DMS153 treated with DMSO at 0.1 percent for 48 hours (cell line): ENCODE data around the gene IL4R.

Source experiments
- DNase-seq: peaks from one replicate; lab custom pipeline; 2025; ENCODE audit not compliant: unreplicated experiment; lab: John Stamatoyannopoulos, UW

Gene IL4R

DNA sequence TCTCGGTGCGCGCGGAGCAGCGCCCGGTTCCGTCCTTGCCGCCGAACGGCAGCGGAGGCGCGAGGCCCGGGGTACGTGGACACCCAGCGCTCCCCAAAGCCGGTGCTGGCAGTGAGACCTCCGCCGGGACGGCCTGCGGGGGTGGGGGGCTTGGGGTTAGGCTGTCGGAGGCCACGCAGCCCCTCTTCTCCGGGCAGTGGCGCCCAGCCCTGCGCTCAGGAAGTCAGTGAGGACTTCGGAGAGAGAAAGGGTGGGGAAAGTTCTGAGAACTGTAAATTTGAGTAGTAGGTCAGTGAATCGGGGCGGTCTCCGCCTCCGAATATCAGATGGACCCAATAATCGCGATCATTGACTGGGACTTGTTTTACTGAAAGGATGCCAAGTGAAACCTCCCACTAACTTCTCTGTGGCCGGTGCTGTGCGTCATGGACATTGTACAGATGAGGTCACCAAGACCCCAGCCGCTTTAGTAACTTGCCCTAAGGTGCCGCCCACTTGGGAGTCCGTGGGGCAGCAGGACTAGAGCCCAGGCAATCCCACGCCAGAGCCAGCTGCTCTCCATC lies 468 bp downstream of the IL4R start:
- no peak for DNase-seq

DNA sequence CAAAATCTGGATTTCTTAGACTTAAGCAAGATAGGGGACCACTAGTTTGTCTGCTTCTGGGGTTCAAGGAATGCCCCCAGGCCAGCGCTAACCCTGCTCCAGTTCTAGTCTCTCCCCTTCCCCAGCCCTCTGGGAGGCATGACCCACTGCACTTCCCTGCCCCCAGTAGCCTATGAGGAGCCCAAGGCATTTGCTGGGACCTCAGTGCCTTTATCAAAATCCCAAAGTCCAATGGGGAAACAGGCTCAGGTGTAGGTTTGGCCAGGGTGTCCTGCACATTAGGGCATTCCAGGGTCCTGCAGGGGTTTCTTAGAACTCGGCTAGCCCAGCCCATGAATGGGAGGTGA lies 1.2 kb downstream of the IL4R start:
- no peak for DNase-seq

DNA sequence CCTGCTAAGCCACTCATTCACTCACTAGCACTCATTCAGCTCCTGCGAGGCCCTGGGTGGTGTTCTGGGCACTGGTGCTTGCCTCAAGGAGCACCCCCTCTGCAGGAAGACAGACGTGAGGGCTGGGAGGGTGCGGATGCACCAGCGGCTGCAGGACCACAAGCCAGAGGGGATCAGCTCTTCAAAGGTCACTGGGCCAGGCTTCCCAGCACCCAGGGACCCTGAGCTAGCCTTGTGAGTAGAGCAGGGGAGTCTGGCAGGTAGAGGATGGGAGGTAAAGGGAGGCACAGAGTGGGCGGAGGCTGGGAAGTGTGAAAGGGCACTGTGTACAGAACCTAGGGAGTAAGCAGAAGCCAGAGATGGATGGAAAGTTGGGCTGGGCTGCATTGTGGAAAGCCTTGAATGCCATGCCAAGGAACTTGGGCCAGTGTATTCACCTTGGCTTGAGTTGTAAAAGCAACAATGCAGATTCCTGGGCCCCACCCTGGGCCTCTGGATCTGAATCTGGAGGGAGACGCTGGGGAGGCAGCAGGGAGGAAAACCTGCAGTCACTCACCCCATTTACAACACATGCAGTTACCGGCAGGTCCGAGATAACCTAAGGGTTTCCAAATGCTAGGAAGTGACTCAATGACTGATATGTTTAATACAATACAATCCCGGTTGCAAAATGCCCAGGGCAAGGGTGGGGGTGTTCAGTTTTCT lies 1.7 kb downstream of the IL4R start:
- no peak for DNase-seq

DNA sequence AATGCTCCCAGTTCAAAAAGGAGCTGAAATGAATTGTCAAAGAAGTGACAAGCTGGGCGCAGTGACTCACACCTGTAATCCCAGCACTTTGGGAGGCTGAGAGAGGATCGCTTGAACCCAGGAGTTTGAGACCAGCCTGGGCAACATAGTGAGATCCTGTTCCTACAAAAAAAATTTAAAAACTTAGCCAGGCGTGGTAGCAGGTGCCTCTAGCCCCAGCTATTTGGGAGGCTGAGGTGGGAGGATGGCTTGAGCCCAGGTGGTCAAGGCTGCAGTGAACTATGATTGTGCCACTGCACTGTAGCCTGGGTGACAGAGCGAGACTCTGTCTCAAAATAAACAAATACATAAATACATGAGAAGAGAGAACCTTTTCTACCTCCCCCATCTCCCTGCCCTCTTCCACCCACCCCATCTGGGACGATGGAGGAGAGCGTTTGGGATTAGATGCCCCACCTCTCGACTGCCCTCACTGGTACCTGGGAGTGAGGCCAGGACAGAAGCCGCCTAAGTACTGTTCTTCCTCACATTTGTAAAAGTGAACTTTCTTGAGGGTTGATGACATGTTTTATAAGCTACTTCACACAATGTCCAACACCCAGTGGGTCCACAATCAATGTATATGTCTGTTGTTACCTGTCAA lies 2.4 kb downstream of the IL4R start:
- no peak for DNase-seq

DNA sequence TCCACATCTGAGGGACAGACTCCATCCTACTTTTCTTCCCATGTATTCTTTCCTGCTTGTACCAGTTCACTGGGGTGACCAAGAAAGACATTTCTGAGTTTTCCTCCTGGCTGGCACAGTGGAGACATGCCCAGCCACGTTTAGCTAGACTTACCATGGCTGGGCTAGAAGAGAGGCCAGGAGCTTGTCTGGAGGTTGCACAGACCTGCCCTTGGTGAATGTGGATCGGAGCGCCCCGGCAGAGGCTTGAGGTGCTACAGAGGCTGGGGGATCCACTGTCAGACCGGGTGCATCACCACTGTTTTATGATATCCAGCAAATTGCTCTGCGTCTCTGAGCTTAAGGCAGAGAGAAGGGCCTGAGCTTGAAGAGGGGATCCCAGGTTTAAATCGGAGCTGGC lies 3.5 kb downstream of the IL4R start:
- no peak for DNase-seq

DNA sequence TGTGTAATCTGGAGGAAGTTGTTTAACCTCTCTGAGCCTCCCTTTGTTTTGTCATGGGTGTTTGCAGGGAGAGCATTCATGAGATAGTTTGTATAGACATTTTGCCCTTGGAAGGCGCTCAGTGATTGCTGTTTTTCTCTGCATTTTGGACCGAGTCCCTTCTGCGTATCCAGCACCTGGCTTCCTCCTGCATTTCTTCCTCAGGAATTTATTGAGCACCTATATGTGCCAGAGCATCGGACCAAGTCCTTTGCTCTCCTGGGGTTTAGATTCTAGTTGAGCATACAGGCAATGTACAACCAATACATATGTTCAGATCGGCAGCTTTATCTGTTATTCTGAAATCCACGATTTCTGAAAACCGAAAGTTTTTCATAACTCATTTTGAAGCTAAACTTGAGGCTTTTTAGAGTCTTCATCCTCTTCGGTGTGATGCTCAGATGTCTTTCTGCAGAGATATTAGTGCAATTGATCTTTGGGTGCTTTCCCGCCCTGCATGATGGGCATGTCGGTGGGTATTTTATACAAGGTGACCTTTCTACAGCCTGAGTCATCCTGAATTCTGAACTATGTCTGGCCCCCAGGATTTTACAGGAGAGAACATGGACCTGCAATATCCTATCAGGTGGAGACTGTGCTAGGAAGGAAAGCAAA lies 4.1 kb downstream of the IL4R start:
- DNase-seq: no peak

DNA sequence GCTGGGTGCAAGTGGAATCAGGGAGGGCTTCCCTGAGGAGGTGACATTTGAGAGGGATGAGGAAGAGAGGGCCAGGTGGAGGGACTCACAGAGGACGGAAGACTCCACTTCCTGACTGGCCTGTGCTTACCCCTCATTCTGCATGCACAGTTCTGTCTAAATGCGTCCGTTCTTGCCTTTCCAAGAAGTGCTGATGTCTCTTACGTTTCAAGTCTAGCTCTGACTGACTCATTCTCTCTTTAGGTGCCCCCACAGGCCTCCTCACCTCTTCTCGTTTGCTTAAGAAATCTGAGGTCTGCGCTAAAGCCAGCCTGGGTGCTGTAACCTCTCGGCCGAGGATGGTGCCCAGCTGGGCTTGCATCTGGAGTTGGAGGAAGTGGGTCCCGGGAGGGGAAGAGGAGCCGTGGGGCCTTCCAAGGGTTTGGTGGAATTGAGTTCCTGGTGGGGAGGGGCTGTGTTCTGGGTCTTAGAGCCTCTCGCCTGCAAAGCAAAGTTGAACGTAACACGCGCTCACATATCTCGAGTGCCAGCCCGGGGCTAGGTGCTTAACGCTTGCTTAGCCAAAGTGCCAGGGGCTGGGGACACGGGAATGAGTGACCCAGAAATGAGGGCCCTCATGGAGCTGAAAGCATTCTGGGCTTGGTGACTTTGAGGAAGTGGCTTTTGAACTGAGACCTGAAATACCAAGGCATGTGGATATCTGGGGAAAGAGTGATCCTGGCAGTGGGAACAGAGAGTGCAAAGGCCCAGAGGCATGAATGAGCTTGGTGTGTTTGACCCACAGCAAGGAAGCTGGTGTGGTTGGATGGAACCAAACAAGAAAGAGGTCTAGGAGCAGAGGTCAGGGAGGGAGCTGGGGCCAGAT lies 4.8 kb downstream of the IL4R start:
- no peak for DNase-seq

DNA sequence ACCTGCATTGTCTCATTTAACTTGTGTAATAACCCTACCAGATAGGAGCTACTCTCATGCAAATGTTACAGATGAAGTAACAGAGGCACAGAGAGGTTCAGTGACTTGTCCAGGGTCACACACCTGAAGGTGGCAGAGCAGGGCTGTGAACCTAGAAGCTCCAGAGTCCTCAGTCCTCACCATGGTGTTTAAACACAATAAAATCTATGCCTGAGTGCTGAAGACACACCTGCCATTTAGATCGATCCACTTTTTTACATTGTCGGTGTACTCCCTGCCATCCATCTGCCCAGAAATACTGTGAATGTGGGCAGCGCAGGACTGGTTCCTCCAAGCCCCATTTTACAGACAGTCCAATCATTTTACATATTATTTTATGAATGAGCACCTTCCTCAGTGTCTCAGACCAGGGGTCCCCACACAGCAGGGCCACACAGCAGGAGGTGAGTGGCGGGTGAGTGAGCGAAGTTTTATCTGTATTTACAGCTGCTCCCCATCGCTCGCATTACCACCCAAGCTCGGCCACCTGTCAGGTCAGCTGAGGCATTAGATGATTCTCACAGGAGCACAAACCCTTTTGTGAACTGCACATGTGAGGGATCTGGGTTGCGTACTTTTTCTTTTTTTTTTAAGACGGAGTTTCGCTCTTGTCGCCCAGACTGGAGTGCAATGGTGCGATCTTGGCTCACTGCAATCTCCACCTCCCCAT lies 5.6 kb downstream of the IL4R start:
- no peak for DNase-seq

DNA sequence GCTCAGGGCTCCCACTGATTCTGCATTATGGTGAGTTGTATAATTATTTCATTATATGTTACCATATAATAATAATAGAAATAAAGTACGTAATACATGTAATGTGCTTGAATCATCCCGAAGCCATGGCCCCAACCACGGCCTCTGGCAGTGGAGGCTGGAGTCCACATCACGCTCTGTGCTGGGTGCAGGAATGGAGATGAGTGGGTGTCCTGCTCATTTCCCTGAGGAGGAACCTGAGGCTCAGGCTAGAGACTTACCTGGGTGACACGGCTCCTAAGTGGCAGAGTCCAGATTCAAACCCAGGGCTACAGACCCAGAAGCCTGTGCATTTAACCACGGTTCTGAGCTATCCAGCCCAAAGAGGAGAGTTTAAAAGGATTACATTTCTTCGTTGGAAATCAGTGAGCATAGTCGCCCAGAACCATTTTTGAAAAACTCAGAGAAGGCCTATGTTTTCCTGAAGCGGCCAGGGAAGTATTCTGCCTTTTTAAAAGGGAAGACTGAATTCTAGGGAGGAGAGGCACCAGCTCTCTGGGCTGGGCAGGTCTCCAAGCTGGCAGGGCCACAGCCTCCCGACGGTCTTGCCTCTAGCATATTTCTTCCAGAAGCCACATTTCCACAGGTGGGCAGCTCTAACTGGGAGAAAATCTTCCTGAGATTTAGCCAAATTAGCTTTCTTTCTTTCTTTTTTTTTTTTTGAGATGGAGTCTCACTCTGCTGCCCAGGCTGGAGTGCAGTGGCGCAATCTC lies 6.7 kb downstream of the IL4R start:
- no peak for DNase-seq

DNA sequence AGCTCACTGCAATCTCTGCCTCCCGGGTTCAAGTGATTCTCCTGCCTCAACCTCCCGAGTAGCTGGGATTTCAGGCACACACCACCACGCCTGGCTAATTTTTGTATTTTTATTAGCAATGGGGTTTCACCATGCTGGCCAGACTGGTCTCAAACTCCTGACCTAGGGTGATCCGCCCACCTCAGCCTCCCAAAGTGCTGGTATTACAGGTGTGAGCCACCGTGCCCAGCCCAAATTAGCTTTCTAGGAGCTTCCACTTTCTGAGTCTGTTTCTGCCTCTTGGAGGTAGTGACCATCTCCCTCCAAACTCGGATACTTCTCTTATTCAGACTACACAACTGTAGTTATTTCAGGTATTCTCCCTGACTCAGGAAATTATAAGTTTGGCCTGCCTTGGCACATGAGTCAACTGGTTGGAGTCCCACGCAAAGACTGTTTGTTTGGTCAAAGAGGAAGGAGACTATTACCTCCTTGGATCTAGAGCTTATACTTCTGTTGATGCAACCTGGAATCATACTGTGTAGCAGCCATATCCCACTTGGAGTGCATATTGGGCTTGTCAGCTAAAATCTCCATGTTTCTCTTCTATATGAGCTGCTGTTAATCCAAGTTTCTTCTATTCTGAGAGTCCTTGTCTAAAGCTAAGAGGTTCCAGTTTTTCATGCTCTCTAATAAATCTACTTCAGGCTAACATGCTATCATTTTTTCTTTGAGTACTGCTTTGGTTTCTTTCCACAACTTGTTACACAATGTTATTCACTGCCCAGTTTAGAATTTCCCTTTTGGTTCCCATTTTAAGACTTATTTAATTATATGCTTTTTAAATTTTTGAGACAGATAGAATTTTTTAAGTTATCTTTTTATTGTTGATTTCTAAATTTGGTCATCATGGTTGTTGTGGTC lies 7.5 kb downstream of the IL4R start:
- DNase-seq: no peak

DNA sequence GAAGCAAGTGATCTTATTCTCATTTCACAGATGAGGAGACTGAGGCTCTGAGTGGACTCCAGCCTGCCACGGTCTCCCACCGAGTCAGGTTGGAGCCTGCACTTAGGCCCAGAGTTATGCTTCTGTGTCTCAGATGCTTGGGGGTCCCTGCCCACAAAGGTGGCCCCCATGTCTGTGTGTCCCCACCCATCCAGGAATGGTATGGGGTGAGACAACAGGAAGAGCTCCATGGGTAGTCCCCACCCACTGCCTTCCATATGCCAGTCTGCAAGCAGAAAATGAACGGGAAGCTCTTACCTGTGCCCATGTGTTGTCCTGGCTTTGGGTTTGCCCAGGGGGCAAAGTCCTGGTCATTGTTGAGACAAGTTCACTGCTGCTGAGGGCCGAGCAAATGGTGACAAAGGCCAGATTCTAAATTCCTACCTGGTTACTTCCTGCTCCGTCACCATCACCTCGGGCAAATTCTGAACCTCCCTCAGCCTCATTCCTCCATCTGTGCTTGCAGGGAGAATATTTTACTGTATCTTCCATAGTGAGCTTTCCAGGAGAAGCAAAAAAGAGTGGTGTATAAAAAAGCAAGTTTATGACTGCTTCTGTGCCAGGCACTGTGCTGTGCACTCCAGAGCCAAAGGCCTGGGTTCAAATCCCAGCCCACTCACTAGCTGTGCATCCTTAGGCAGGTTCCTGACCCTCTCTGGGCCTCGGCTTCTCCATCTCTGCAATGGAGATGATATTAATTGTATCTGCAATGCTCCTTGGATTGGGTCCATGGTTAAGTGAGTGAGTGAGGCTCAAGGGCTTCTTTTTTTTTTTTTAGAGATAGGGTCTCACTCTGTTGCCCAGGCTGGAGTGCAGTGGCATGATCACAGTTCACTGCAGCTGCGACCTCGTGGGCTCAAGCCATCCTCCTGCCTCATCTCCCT lies 9.3 kb downstream of the IL4R start:
- no peak for DNase-seq

DNA sequence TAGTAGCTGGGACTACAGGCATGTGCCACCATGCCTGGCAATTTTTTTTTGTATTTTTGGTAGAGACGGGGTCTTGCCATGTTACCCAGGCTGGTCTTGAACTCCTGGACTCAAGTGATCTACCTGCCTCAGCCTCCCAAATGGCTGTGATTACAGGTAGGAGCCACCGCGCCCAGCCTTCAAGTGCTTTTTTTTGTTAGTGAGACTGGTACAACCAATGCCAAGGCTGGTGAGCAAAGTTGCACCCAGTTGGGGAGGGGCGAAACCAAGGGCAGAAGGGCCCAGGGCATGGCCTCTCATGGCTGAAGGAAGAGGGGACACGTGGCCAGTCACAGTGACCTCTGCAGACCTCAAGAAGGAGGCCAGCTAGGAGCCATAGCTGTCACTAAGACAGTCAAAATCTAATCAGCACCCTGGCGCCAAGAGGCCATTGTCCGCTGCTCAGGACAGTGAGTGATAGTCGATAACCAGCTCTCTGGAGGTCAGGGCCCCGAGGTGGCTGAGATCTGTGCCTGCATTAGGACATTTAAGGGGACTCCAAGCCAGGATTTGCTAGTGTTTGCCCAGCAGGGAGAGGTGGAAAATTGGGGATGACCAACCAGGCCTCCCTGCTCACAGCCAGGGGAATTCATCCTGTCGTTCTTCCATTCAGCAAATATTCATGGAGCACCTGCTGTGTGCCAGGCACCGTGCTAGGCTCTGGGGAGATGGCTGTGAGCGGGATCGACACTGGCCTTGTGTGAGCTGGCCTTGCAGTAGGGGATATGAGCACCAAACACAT lies 10.2 kb downstream of the IL4R start:
- DNase-seq: no peak

DNA sequence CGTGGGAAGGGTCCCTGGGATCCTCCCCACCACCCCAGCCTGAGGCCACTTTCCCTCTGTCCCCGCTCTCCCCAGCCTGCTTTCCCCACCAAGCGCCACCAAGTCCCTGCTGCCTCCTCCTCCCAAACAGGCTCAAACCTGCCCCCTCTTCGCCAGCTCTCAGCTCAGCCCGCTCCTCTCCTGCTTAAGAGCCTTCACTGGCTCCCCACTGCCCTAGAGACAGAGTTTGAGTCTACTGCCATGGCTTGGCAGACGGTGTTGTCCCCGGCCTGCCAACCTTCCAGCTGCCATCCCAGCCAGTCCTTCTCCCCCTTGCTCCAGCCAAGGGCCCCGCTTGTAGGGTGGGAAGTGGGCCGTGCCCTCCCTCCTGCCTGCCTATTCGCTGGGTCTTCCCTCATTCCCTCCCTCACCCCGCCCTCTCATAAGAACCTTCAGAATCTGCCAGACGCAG lies 11.1 kb downstream of the IL4R start:
- no peak for DNase-seq

DNA sequence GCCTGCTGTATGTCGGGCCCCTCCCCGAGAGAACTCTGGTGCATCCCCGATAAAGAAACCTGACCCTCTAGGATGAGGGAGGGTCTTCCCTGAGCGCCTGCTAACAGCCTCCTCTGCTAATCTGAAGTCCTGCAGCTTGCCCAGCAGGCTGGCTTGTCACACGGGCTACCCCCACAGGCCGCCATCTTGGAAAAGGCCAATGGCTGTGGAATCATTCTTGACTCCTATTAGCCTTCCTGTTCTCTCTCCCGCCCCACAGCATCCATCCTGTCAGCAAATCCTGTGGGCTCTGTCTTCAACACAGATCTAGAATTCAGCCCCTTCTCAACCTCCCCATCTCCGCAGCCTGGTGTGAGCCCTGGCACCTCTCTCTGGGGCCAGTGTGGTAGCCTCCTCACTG lies 12.0 kb downstream of the IL4R start:
- no peak for DNase-seq

DNA sequence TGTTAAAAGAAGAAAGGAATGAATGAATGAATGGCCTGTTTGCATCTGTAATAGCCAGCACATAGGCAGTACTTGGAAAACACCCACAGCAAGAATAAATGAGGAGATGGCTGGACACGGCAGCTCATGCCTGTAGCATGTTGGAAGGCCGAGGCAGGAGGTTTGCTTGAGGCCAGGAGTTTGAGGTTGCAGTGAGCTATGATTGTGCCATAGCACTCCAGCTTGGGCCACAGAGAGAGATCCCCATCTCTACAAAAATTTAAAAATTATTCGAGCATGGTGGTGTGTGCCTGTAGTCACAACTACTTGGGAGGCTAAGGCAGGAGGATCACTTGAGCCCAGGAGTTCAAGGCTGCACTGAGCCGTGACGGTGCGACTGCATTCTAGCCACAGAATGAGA lies 12.5 kb downstream of the IL4R start:
- DNase-seq: no peak

DNA sequence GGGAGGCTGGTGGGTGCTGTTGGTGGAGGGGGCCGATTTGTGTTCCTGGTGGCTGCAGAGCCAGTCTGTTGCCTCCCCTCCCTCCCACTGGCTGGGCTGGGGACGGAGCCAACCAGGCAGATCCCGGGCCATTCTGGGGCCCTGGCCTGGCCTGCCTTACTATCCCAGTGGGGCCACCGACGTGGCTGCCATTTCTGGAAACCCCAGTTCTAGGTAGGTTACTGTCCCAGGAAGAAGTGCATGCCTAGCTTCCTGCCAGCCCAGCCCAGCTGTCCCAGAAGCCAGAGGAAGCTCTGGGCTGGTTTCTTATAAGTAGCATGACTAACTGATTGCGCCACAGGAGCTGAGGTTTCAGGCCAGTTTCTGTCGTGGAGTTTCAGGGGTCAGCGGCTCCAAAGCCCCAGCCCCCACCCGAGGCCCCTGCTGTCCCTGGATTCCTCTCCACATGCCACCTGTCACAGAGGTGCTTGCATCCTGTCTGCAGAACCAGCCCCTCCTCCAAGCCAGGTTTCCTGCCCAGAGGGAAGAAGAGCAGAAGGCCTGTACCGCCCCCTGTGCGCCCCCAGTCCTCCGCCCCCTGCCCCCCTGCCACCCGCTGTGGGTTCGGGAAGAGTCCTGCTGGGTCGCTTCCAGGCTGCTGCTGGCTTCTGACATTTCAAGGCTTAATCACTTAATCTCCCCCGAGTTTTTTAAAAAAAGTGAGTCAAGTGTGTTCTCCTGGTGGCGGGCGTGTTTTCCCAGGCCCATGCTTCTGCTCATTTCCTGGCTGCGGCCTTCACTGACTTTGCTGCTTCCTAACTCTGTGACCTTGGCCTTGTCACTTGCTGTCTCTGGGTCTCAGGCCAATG lies 13.2 kb downstream of the IL4R start:
- no peak for DNase-seq
